Psoas muscle (tissue), 8 donors: ENCODE results near the gene TMEM163. TPM values are rescaled to one million over a fixed set of nuclear protein-coding genes. Genes with fewer than 3 reads are reported as not detected.

Experiments used
- ATAC-seq, 4 donors: fragments of 200-7000 bp; cut with Tn5 transposase; one replicate each; pipeline ENCODE4 v1.9.1; 2020; ENCODE audit warnings: moderate library complexity in 3 of 4, mild to moderate bottlenecking in 2 of 4
- DNase-seq, 2 donors: peaks; one replicate each; pipeline ENCODE4 v3.0.0-alpha.2; 2020
- H3K27ac ChIP-seq: fragments of 200-600 bp; one replicate; pipeline ENCODE4 v1.8.0; 2022
- H3K27me3 ChIP-seq, 3 donors: fragments of 200-600 bp in 1 of 3; one replicate each; pipeline versions ENCODE4 v1.6.1 to v1.8.0; 2013 to 2022; ENCODE audit warnings: low read length in 2 of 3, mild to moderate bottlenecking in 2 of 3, moderate library complexity in 1 of 3; ENCODE audit not compliant: insufficient read depth in 3 of 3
- H3K36me3 ChIP-seq, 2 donors: fragments of 200-600 bp in 1 of 2; one replicate each; pipeline versions ENCODE4 v1.6.1 to v1.8.0; 2013 to 2022; ENCODE audit warnings: low read depth in 1 of 2, mild to moderate bottlenecking in 1 of 2, moderate library complexity in 1 of 2; ENCODE audit not compliant: insufficient read depth in 1 of 2
- H3K4me1 ChIP-seq: fragments of 200-600 bp; one replicate; pipeline ENCODE4 v1.8.0; 2022
- H3K4me3 ChIP-seq: fragments of 200-600 bp; one replicate; pipeline ENCODE4 v1.8.0; 2022; ENCODE audit warnings: mild to moderate bottlenecking
- H3K9me3 ChIP-seq: fragments of 200-600 bp; one replicate; pipeline ENCODE4 v1.8.0; 2022
- CTCF ChIP-seq: fragments of 200-600 bp; IDR thresholded peaks from one replicate; pipeline ENCODE4 v1.8.0; 2022; ENCODE audit warnings: antibody characterized with exemption
- WGBS, 3 donors: extraction: QIAGEN DNeasy Blood & Tissue Kit; methylation state at CpG; one replicate each; pipeline versions ENCODE4 v1.1.6 to v1.1.7; 2013; 5-methylcytosine and 5-hydroxymethylcytosine counted together
- intact Hi-C, 2 donors: fragments of 100-400 bp; cut with DNase I; formaldehyde crosslinking; loops; one replicate each; pipeline versions ENCODE4 v1.11.0 to v1.14.2; 2022
- polyA plus RNA-seq, 3 donors: library from polyadenylated mRNA; stranded (reverse); fragments of 200-250 nt; gene quantifications; one replicate each; pipeline ENCODE4 v1.2.3, GENCODE V29; 2013
- total RNA-seq, 4 donors: library from RNA; stranded (reverse); fragmentation: NEBNext Ultra II Directional in 2 of 4; extraction: Animal tissue kit (Norgen Biotek cat#: 25700) in 2 of 4; gene quantifications; one replicate each; pipeline versions ENCODE4 v1.2.1 to v1.2.4, GENCODE V29; 2021 to 2023
- donor health status: healthy with polysubstance abuse.
- donor health status: DM: no; HTN: no; CAD: no; lungs with moderate emphysema.
- donor health status: Bipolar disorder and iron deficiency.
- donor health status: healthy.
- donor health status: DM: yes; HTN: yes; CAD: no.
- donor health status: DM: no; HTN: no; CAD: no.
- donor health status: DM: no; HTN: no; CAD: no.
- donor health status: DM: yes; HTN: yes; CAD: no.

The TMEM163 gene
- total and polyA plus RNA-seq, 7 donors: 0.17 to 0.52 (median 0.28) TPM; not detected in 1

- no peak overlapping the region for H3K27ac ChIP-seq
- no peak for ATAC-seq
- H3K36me3 ChIP-seq: no peaks in the 10 kb centered on the region
- TF ChIP-seq CTCF: no peak
- intact Hi-C loops: no loop called here
- no peaks in the 10 kb centered on the region for H3K4me1 ChIP-seq
- WGBS, 3 donors: 74 to 79% (median 76%) methylated on average over 11 of the region's 11 CpGs
- DNase-seq: no peak
- no peaks in the 10 kb centered on the region for H3K9me3 ChIP-seq
- no peak overlapping the region for H3K4me3 ChIP-seq
- peaks cover 10 to 40% (median 11%) of the 10 kb centered on the region in 3 donors for H3K27me3 ChIP-seq
These were observed 5.6 kb downstream of the TMEM163 start for GRCh38 chr2:134713176-134713575.

DNA sequence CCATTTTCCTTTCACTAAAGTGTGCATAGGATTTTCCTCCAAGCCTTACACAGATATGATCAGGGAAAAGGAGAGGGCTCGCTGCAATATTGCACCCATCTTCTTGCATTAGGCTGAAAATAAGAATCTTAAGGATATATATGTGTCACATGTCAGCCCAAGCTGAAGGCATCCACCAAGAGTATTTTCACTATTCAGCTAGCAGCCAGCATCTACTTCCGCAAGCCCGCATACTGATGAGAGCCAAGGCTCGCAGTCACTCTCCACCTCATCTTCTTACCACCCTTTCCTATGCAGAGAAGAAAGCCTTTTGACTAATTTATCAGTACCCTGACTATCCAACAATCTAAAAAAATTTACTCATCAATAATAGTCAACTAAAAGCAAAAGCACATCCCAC lies 6.1 kb downstream of the TMEM163 start:
- Histone ChIP-seq H3K27me3 (peaks cover 7 to 35% (median 11%) of the 10 kb centered on the region in 3 donors), H3K4me3 (no peak overlapping the region), H3K4me1 (no peaks in the 10 kb centered on the region), H3K36me3 (no peaks in the 10 kb centered on the region), H3K27ac (no peak overlapping the region), H3K9me3 (no peaks in the 10 kb centered on the region)
- DNase-seq (no peak), ATAC-seq (no peak)
- intact Hi-C loops: no loop called here
- no peak for TF ChIP-seq CTCF
- WGBS, 3 donors: 80 to 88% (median 84%) methylated on average over 4 of the region's 4 CpGs

DNA sequence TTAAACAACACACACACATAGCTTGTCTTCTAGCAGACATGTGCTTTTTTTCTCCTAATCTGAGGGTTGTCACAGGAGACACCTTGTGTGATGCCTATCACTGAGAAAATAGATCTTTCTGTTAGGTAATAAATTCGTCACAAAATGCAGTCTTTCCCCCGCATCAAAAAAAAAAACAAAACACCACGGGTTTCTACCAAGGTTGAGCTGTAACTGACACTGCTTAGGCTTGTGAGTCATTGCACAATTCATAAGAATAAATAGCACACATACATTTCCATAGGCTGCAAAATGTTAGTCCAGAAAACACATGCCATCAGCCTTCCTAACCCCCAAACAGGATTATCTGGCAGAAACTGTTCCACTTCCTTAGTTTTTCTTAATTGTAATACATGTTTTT lies 6.5 kb downstream of the TMEM163 start:
- TF ChIP-seq CTCF: no peak
- Histone ChIP-seq H3K27ac (no peak overlapping the region), H3K4me1 (no peaks in the 10 kb centered on the region), H3K9me3 (no peaks in the 10 kb centered on the region), H3K4me3 (no peak overlapping the region), H3K36me3 (no peaks in the 10 kb centered on the region), H3K27me3 (peaks cover 3 to 31% (median 11%) of the 10 kb centered on the region in 3 donors)
- intact Hi-C loops: no loop called here
- no peak for DNase-seq
- ATAC-seq: no peak
- WGBS, 3 donors: 38 to 61% (median 57%) methylated on average over 3 of the region's 3 CpGs

DNA sequence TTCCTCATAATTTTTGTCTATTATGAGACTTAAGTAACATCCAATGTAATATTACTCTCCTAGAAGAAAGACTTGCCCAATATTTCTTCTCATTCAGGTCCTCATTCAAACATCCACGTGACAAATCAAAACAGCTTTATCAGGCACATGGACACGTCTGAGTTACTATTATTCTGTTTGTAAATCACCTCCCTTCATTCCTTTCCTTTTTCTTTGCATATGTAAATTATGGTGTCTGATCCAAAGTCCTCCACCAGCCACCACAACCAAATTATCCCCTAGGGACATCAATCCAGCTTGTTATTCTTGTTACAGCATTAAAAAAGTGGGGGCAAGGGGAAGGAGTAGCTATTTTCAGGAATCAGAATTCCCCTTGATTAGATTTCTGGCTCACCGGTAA lies 7.1 kb downstream of the TMEM163 start:
- TF ChIP-seq CTCF: no peak
- intact Hi-C loops: no loop called here
- no peak overlapping the region for H3K27ac ChIP-seq
- H3K27me3 ChIP-seq: peaks cover 3 to 25% (median 11%) of the 10 kb centered on the region in 3 donors
- no peaks in the 10 kb centered on the region for H3K36me3 ChIP-seq
- DNase-seq: no peak
- 33 to 41% (median 39%) methylated on average over 3 of the region's 3 CpGs for WGBS, 3 donors
- H3K4me1 ChIP-seq: no peaks in the 10 kb centered on the region
- ATAC-seq: no peak
- no peak overlapping the region for H3K4me3 ChIP-seq
- no peaks in the 10 kb centered on the region for H3K9me3 ChIP-seq

- intact Hi-C loops: no loop called here
- Histone ChIP-seq H3K4me1 (no peaks in the 10 kb centered on the region), H3K36me3 (no peaks in the 10 kb centered on the region), H3K27ac (no peak overlapping the region), H3K27me3 (no peaks in the 10 kb centered on the region), H3K9me3 (no peaks in the 10 kb centered on the region), H3K4me3 (no peak overlapping the region)
- ATAC-seq (no peak), DNase-seq (no peak)
- 84 to 87% (median 85%) methylated on average over 5 of the region's 5 CpGs for whole genome bisulfite sequencing, 3 donors
- TF ChIP-seq CTCF: no peak
These were observed 11.5 kb downstream of the TMEM163 start for GRCh38 chr2:134707330-134707676.
